Measurements from ENCODE around the gene C5orf46.

DNA sequence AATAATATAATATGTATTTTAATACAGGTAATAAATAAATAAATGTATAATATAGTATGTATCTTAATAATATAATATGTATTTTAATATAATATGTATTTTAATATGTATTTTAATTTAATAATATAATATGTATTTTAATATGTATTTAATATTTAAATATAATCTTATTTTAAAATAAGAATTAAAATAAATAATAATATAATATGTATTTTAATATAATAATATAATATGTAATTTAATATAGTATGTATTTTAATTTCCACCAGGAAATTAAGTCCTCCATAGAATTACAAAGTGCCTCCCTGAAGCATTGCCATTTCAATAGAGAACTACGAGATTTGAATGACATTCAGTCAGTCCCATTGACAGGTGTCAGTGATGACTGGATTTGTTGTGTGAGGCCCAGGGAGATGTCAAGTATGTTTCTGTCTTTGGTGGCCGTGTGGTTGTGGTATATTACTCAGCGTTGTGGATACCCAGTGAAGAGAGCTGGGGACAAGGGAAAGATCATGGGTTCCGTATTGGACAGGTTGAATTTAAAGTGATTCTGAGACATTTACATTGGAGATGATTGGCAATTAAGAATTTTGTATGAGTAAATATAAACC lies 14.2 kb upstream of the C5orf46 start:
- TF ChIP-seq, protein P1, sequence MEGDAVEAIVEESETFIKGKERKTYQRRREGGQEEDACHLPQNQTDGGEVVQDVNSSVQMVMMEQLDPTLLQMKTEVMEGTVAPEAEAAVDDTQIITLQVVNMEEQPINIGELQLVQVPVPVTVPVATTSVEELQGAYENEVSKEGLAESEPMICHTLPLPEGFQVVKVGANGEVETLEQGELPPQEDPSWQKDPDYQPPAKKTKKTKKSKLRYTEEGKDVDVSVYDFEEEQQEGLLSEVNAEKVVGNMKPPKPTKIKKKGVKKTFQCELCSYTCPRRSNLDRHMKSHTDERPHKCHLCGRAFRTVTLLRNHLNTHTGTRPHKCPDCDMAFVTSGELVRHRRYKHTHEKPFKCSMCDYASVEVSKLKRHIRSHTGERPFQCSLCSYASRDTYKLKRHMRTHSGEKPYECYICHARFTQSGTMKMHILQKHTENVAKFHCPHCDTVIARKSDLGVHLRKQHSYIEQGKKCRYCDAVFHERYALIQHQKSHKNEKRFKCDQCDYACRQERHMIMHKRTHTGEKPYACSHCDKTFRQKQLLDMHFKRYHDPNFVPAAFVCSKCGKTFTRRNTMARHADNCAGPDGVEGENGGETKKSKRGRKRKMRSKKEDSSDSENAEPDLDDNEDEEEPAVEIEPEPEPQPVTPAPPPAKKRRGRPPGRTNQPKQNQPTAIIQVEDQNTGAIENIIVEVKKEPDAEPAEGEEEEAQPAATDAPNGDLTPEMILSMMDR (IDR thresholded peaks at IDR 0.05): no peak
- no peak for TF ChIP-seq EZH2 (IDR thresholded peaks at IDR 0.05; ENCODE audit: borderline replicate concordance, insufficient read depth, low read depth, low read length, poor library complexity, severe bottlenecking)

Data from B cell (primary cell).